Activated naive CD8-positive, alpha-beta T cell treated with anti-CD3 and anti-CD28 coated beads, Interleukin-2, amount 10 ng/mL, durations not matched to agents 7 days and 5 days (primary cell): ENCODE results near the gene GRIFIN. TPM values are rescaled to one million over a fixed set of nuclear protein-coding genes. Genes with fewer than 3 reads are reported as not detected.
"Not testable (repeated sequence)": the region's sequence is repeated elsewhere in the genome, so short reads cannot be mapped to it uniquely, and the experiment has no call there.

ENCODE experiments used
- ATAC-seq: fragments of 150-1000 bp; cut with Tn5 transposase; one replicate; pipeline ENCODE4 v1.10.0; 2021; ENCODE audit warnings: low read depth, moderate library complexity
- POLR2A ChIA-PET: fragments of 350-600 bp; sonication (Branson Sonifier 250); formaldehyde crosslinking; loops from one replicate; lab custom pipeline; 2021; ENCODE audit warnings: antibody characterized with exemption; lab: Charles Lee
- DNase-seq: peaks from one replicate; pipeline ENCODE4 v3.0.0; 2021
- H3K27ac Mint-ChIP-seq: one replicate; pipeline ENCODE4 v1.8.0; 2022; ENCODE audit warnings: mild to moderate bottlenecking, mixed read lengths
- H3K27me3 Mint-ChIP-seq: one replicate; pipeline ENCODE4 v1.8.0; 2022; ENCODE audit warnings: mild to moderate bottlenecking, moderate library complexity, mixed read lengths
- H3K36me3 Mint-ChIP-seq: one replicate; pipeline ENCODE4 v1.8.0; 2021; ENCODE audit warnings: mild to moderate bottlenecking, mixed read lengths
- H3K4me1 Mint-ChIP-seq: one replicate; pipeline ENCODE4 v1.8.0; 2021; ENCODE audit warnings: mixed read lengths
- H3K4me3 Mint-ChIP-seq: one replicate; pipeline ENCODE4 v1.8.0; 2022; ENCODE audit warnings: mild to moderate bottlenecking, moderate library complexity, mixed read lengths
- H3K9me3 Mint-ChIP-seq: one replicate; pipeline ENCODE4 v1.8.0; 2021; ENCODE audit warnings: mixed read lengths
- total RNA-seq, 2 experiments: library from RNA; stranded (reverse); gene quantifications; one replicate each; pipeline ENCODE4 v1.2.3, GENCODE V29; 2021

The GRIFIN gene
- total RNA-seq, 2 experiments from 2014 or later: not detected

- Mint-ChIP-seq H3K36me3 (no peaks in the 10 kb centered on the region), H3K27ac (no peak overlapping the region), H3K9me3 (no peaks in the 10 kb centered on the region), H3K27me3 (peaks cover 3% of the 10 kb centered on the region), H3K4me3 (peak overlapping the region; percentile 13), H3K4me1 (peaks cover 5% of the 10 kb centered on the region)
- ATAC-seq (peak; percentile 95), DNase-seq (peak; percentile 87)
- POLR2A ChIA-PET: interaction anchor here (0.7 to 1.3 kb wide), 5 partner anchors 32 to 221 kb away, joined by 3 to 4 read pairs (median 3); partner anchors contain the start of gene TTYH3
These were observed 1.5 kb upstream of the GRIFIN start for GRCh38 chr7:2477447-2478398.

GRCh38 chr7:2476776-2477446 is 713 bp upstream of the GRIFIN start:
- POLR2A ChIA-PET: no interaction called here
- Mint-ChIP-seq H3K27ac (no peak overlapping the region), H3K27me3 (peaks cover 3% of the 10 kb centered on the region), H3K4me1 (peaks cover 5% of the 10 kb centered on the region), H3K9me3 (no peaks in the 10 kb centered on the region), H3K36me3 (no peaks in the 10 kb centered on the region), H3K4me3 (no peak overlapping the region)
- no peak for DNase-seq
- ATAC-seq: no peak

GRCh38 chr7:2475678-2476015 is 551 bp downstream of the GRIFIN start:
- Mint-ChIP-seq H3K27ac (no peak overlapping the region), H3K36me3 (no peaks in the 10 kb centered on the region), H3K4me1 (peaks cover 5% of the 10 kb centered on the region), H3K9me3 (no peaks in the 10 kb centered on the region), H3K4me3 (no peak overlapping the region), H3K27me3 (peaks cover 4% of the 10 kb centered on the region)
- no peak for ATAC-seq
- POLR2A ChIA-PET: no interaction called here
- no peak for DNase-seq

- Mint-ChIP-seq H3K27ac (no peak overlapping the region), H3K4me3 (no peak overlapping the region), H3K36me3 (no peaks in the 10 kb centered on the region), H3K27me3 (peaks cover 10% of the 10 kb centered on the region), H3K4me1 (peaks cover 7% of the 10 kb centered on the region), H3K9me3 (no peaks in the 10 kb centered on the region)
- DNase-seq (no peak), ATAC-seq (no peak)
- POLR2A ChIA-PET: no interaction called here
These were observed 1.2 kb downstream of the GRIFIN start for GRCh38 chr7:2474813-2475677.

- peaks cover 7% of the 10 kb centered on the region for H3K4me1 Mint-ChIP-seq
- ATAC-seq (no peak), DNase-seq (no peak)
- H3K36me3 Mint-ChIP-seq: no peaks in the 10 kb centered on the region
- no peak overlapping the region for H3K4me3 Mint-ChIP-seq
- POLR2A ChIA-PET: no interaction called here
- no peaks in the 10 kb centered on the region for H3K9me3 Mint-ChIP-seq
- no peak overlapping the region for H3K27ac Mint-ChIP-seq
- peaks cover 16% of the 10 kb centered on the region for H3K27me3 Mint-ChIP-seq
These were observed 2.0 kb downstream of the GRIFIN start for GRCh38 chr7:2474224-2474623.

GRCh38 chr7:2473496-2474180 is 2.6 kb downstream of the GRIFIN start:
- DNase-seq (no peak), ATAC-seq (no peak)
- Mint-ChIP-seq H3K9me3 (no peaks in the 10 kb centered on the region), H3K36me3 (no peaks in the 10 kb centered on the region), H3K4me3 (no peak overlapping the region), H3K27ac (no peak overlapping the region), H3K4me1 (peaks cover 11% of the 10 kb centered on the region), H3K27me3 (peaks cover 21% of the 10 kb centered on the region)
- POLR2A ChIA-PET: no interaction called here

- Mint-ChIP-seq H3K27ac (no peak overlapping the region), H3K36me3 (no peaks in the 10 kb centered on the region), H3K4me1 (peaks cover 8% of the 10 kb centered on the region), H3K4me3 (no peak overlapping the region), H3K9me3 (no peaks in the 10 kb centered on the region), H3K27me3 (peaks cover 21% of the 10 kb centered on the region)
- ATAC-seq: no peak
- POLR2A ChIA-PET: interaction anchor here (0.7 kb wide), 1 partner anchor 22 kb away, joined by 4 read pairs; no protein-coding TSS in a partner anchor
- no peak for DNase-seq
These were observed 3.5 kb downstream of the GRIFIN start for GRCh38 chr7:2472739-2473138.

- DNase-seq (no peak), ATAC-seq (no peak)
- H3K4me1 Mint-ChIP-seq: peaks cover 7% of the 10 kb centered on the region
- H3K27ac Mint-ChIP-seq: no peak overlapping the region
- POLR2A ChIA-PET: interaction anchor here (0.6 to 1.5 kb wide), 2 partner anchors 44 to 50 kb away, joined by 3 read pairs; no protein-coding TSS in a partner anchor
- no peaks in the 10 kb centered on the region for H3K9me3 Mint-ChIP-seq
- H3K27me3 Mint-ChIP-seq: peaks cover 21% of the 10 kb centered on the region
- no peak overlapping the region for H3K4me3 Mint-ChIP-seq
- no peaks in the 10 kb centered on the region for H3K36me3 Mint-ChIP-seq
These were observed 4.8 kb downstream of the GRIFIN start for GRCh38 chr7:2471396-2471795.

- POLR2A ChIA-PET: interaction anchor here (0.6 to 1.5 kb wide), 2 partner anchors 44 to 50 kb away, joined by 3 read pairs; no protein-coding TSS in a partner anchor
- no peak overlapping the region for H3K4me3 Mint-ChIP-seq
- no peaks in the 10 kb centered on the region for H3K36me3 Mint-ChIP-seq
- peaks cover 21% of the 10 kb centered on the region for H3K27me3 Mint-ChIP-seq
- H3K9me3 Mint-ChIP-seq: no peaks in the 10 kb centered on the region
- no peak overlapping the region for H3K27ac Mint-ChIP-seq
- ATAC-seq (no peak), DNase-seq (no peak)
- peaks cover 7% of the 10 kb centered on the region for H3K4me1 Mint-ChIP-seq
These were observed 5.2 kb downstream of the GRIFIN start for GRCh38 chr7:2471022-2471329.

- POLR2A ChIA-PET: interaction anchor here (0.6 to 1.7 kb wide), 3 partner anchors 43 to 68 kb away, joined by 3 read pairs; no protein-coding TSS in a partner anchor
- no peak overlapping the region for H3K27ac Mint-ChIP-seq
These were observed 5.8 kb downstream of the GRIFIN start for GRCh38 chr7:2470204-2471021.

GRCh38 chr7:2469460-2470203 is 6.6 kb downstream of the GRIFIN start:
- not testable (repeated sequence) for H3K4me3 Mint-ChIP-seq, H3K27ac Mint-ChIP-seq, H3K9me3 Mint-ChIP-seq, H3K4me1 Mint-ChIP-seq, DNase-seq, H3K36me3 Mint-ChIP-seq, ATAC-seq
- POLR2A ChIA-PET: interaction anchor here (0.8 to 1.7 kb wide), 2 partner anchors 67 to 116 kb away, joined by 3 read pairs; no protein-coding TSS in a partner anchor
- peaks cover 21% of the 10 kb centered on the region for H3K27me3 Mint-ChIP-seq

More at GRCh38 chr7:2470204-2471021, 5.8 kb downstream of the GRIFIN start:
- DNase-seq (no peak), ATAC-seq (no peak)
- Mint-ChIP-seq H3K36me3 (no peaks in the 10 kb centered on the region), H3K27me3 (peaks cover 21% of the 10 kb centered on the region), H3K9me3 (no peaks in the 10 kb centered on the region), H3K4me1 (peaks cover 7% of the 10 kb centered on the region), H3K4me3 (no peak overlapping the region)
